Stomach (tissue), 4 donors: ENCODE measurements around the gene STK33.

ENCODE experiments used
- POLR2A ChIP-seq, 4 donors: fragments of 450-650 bp; IDR thresholded peaks; one replicate each; pipeline ENCODE4 v1.6.1; 2016; ENCODE audit warnings: antibody characterized with exemption in 4 of 4, control low read depth in 2 of 4, mild to moderate bottlenecking in 1 of 4, moderate library complexity in 1 of 4
- TF ChIP-seq, protein P1 (sequence below), 7 experiments: fragments of 450-650 bp in 4 of 7; fragments of 200-600 bp in 3 of 7; sonication (generic) in 3 of 7; IDR thresholded peaks; one replicate each; pipeline ENCODE4 v1.5.1; 2016 to 2019; ENCODE audit warnings: antibody characterized with exemption in 7 of 7, control low read depth in 2 of 7, mild to moderate bottlenecking in 1 of 7

DNA sequence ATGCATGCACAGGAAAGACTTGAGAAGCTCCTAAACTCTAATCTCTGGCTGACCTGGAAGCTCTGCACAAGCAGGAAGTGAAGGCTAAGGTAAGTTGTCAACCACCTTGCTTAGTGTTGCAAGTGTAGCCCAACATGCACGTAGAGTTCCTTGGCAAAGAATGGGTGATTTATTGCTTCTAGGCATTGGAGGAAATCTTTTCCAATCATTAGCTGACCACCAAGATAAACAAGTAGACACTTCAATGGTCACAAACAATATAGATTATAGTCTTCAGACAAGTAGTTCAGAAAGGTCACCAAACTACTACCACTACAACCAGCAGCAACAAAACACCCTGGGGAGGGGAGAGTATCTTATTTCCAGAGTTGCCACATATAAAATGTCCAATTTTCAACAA is 105.6 kb downstream of the STK33 start:
- TF ChIP-seq, protein P1, sequence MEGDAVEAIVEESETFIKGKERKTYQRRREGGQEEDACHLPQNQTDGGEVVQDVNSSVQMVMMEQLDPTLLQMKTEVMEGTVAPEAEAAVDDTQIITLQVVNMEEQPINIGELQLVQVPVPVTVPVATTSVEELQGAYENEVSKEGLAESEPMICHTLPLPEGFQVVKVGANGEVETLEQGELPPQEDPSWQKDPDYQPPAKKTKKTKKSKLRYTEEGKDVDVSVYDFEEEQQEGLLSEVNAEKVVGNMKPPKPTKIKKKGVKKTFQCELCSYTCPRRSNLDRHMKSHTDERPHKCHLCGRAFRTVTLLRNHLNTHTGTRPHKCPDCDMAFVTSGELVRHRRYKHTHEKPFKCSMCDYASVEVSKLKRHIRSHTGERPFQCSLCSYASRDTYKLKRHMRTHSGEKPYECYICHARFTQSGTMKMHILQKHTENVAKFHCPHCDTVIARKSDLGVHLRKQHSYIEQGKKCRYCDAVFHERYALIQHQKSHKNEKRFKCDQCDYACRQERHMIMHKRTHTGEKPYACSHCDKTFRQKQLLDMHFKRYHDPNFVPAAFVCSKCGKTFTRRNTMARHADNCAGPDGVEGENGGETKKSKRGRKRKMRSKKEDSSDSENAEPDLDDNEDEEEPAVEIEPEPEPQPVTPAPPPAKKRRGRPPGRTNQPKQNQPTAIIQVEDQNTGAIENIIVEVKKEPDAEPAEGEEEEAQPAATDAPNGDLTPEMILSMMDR (IDR thresholded peaks at IDR 0.05) = no peak
- TF ChIP-seq POLR2A (IDR thresholded peaks at IDR 0.05) = no peak
